Panc1 (cell line): ENCODE data around the gene AMBP. TPM values are rescaled to one million over a fixed set of nuclear protein-coding genes. Genes with fewer than 3 reads are reported as not detected.

ENCODE experiments used
- ATAC-seq: fragments of 200-7000 bp; cut with Tn5 transposase; 2 replicates; pipeline ENCODE4 v1.9.1; 2020; ENCODE audit warnings: mild to moderate bottlenecking, moderate library complexity
- BruUV-seq: library from RNA; stranded (reverse); fragments of 400-500 nt; replicated peaks from 2 replicates; lab custom pipeline; 2021; lab: Mats Ljungman, UMichigan
- CTCF ChIA-PET: fragments of 300-600 bp; sonication (Branson Sonifier 250); formaldehyde crosslinking; loops from one replicate; lab custom pipeline; 2022; ENCODE audit warnings: antibody characterized with exemption; lab: Charles Lee
- POLR2A ChIA-PET: fragments of 300-600 bp; sonication (Branson Sonifier 250); formaldehyde crosslinking; loops from one replicate; lab custom pipeline; 2022; ENCODE audit warnings: antibody characterized with exemption; lab: Charles Lee
- DNase-seq: peaks from one replicate; pipeline ENCODE4 v3.0.0-alpha.2; 2010; ENCODE audit warnings: low read depth, low spot score
- H3K27ac ChIP-seq: 2 replicates; pipeline ENCODE4 v1.5.1; 2011; ENCODE audit warnings: mild to moderate bottlenecking, low read length, inconsistent platforms
- H3K27me3 ChIP-seq: fragments of 200-500 bp; sonication (Bioruptor generic); 2 replicates; pipeline ENCODE4 v1.6.0; 2014; ENCODE audit warnings: low read length, inconsistent platforms; ENCODE audit not compliant: control insufficient read depth, insufficient read depth
- H3K36me3 ChIP-seq: fragments of 200-500 bp; sonication (Bioruptor generic); 2 replicates; pipeline ENCODE4 v1.5.1; 2014; ENCODE audit warnings: inconsistent platforms, mild to moderate bottlenecking, low read length, moderate library complexity; ENCODE audit not compliant: control insufficient read depth, insufficient read depth
- H3K4me1 ChIP-seq: 2 replicates; pipeline ENCODE4 v1.5.1; 2011; ENCODE audit warnings: inconsistent platforms, mild to moderate bottlenecking, low read length, moderate library complexity; ENCODE audit not compliant: control insufficient read depth, insufficient read depth
- H3K4me3 ChIP-seq, 2 experiments: 2 replicates each; pipeline ENCODE4 v1.5.1; 2011 to 2012; ENCODE audit warnings: low read depth in 2 of 2, low read length in 2 of 2, mild to moderate bottlenecking in 2 of 2, inconsistent platforms in 1 of 2, moderate library complexity in 1 of 2
- H3K9me3 ChIP-seq: fragments of 200-500 bp; sonication (Bioruptor generic); 2 replicates; pipeline ENCODE4 v1.5.1; 2014; ENCODE audit warnings: low read depth, mild to moderate bottlenecking, inconsistent platforms, low read length, moderate library complexity; ENCODE audit not compliant: control insufficient read depth, insufficient read depth
- POLR2AphosphoS5 ChIP-seq: IDR thresholded peaks from 2 replicates; pipeline ENCODE4 v1.6.1; 2012; ENCODE audit warnings: mild to moderate bottlenecking, low read depth, low read length, moderate library complexity
- SIN3A ChIP-seq: IDR thresholded peaks from 2 replicates; pipeline ENCODE4 v1.6.1; 2012; ENCODE audit warnings: low read depth, mild to moderate bottlenecking, low read length, moderate library complexity, borderline replicate concordance; ENCODE audit not compliant: insufficient read depth
- TCF7L2 ChIP-seq: IDR thresholded peaks from 2 replicates; pipeline ENCODE4 v1.6.1; 2011; ENCODE audit warnings: mild to moderate bottlenecking, low read depth, low read length, inconsistent platforms
- in situ Hi-C: cut with HindIII; loops from 2 replicates; pipeline ENCODE4 v1.10.0; 2016; ENCODE audit warnings: low sequenced_read_pairs, low pct_unique_long_range_greater_than_20kb
- intact Hi-C: fragments of 100-400 bp; cut with micrococcal nuclease; formaldehyde crosslinking; loops from one replicate; pipeline ENCODE4 v1.10.0; 2022; ENCODE audit not compliant: unreplicated experiment
- total RNA-seq: library from RNA; stranded (reverse); gene quantifications from one replicate; pipeline ENCODE4 v1.2.1, GENCODE V29; 2021; ENCODE audit not compliant: unreplicated experiment
- TF ChIP-seq, protein P1 (sequence below): fragments of 450-650 bp; IDR thresholded peaks from 2 replicates; pipeline ENCODE4 v1.5.1; 2017; ENCODE audit warnings: mild to moderate bottlenecking
- TF ChIP-seq, protein P2 (sequence below), 2 experiments: IDR thresholded peaks; 2 replicates each; pipeline ENCODE4 v1.6.1; 2011 to 2012; ENCODE audit warnings: low read depth in 2 of 2, control low read depth in 1 of 2, low read length in 1 of 2, mild to moderate bottlenecking in 1 of 2, moderate library complexity in 1 of 2; ENCODE audit not compliant: insufficient read depth in 1 of 2

The AMBP gene
- total RNA-seq, 1 experiment from 2014 or later: 1.7 TPM

DNA sequence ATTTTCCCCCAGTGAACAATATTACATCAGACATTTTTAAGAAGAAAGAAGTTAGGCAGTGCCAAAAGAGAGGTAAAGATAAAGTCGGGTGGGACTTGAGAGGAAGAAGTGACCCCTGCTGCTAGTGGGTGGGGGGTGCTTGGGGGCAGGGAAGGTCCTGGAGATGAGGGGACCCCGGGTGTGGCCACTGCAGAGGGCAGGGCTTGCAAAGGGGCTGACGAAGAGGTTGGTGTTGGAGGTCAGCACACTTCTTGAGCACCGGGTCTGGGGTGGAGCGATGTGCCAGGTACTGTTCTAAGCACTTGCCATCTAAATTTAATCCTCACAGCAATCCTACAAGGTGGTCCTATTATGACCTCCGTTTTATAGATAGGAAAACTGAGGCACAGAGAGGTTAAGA, 62.0 kb downstream of the AMBP start:
- DNase-seq (no peak), ATAC-seq (no peak)
- Histone ChIP-seq H3K27me3 (no peaks in the 10 kb centered on the region), H3K4me1 (no peaks in the 10 kb centered on the region), H3K27ac (no peak overlapping the region), H3K4me3 (no peak overlapping the region), H3K9me3 (no peaks in the 10 kb centered on the region), H3K36me3 (no peaks in the 10 kb centered on the region)
- TF ChIP-seq SIN3A (no peak), TCF7L2 (no peak)
- TF ChIP-seq, protein P1, sequence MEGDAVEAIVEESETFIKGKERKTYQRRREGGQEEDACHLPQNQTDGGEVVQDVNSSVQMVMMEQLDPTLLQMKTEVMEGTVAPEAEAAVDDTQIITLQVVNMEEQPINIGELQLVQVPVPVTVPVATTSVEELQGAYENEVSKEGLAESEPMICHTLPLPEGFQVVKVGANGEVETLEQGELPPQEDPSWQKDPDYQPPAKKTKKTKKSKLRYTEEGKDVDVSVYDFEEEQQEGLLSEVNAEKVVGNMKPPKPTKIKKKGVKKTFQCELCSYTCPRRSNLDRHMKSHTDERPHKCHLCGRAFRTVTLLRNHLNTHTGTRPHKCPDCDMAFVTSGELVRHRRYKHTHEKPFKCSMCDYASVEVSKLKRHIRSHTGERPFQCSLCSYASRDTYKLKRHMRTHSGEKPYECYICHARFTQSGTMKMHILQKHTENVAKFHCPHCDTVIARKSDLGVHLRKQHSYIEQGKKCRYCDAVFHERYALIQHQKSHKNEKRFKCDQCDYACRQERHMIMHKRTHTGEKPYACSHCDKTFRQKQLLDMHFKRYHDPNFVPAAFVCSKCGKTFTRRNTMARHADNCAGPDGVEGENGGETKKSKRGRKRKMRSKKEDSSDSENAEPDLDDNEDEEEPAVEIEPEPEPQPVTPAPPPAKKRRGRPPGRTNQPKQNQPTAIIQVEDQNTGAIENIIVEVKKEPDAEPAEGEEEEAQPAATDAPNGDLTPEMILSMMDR: no peak
- TF ChIP-seq, protein P2, sequence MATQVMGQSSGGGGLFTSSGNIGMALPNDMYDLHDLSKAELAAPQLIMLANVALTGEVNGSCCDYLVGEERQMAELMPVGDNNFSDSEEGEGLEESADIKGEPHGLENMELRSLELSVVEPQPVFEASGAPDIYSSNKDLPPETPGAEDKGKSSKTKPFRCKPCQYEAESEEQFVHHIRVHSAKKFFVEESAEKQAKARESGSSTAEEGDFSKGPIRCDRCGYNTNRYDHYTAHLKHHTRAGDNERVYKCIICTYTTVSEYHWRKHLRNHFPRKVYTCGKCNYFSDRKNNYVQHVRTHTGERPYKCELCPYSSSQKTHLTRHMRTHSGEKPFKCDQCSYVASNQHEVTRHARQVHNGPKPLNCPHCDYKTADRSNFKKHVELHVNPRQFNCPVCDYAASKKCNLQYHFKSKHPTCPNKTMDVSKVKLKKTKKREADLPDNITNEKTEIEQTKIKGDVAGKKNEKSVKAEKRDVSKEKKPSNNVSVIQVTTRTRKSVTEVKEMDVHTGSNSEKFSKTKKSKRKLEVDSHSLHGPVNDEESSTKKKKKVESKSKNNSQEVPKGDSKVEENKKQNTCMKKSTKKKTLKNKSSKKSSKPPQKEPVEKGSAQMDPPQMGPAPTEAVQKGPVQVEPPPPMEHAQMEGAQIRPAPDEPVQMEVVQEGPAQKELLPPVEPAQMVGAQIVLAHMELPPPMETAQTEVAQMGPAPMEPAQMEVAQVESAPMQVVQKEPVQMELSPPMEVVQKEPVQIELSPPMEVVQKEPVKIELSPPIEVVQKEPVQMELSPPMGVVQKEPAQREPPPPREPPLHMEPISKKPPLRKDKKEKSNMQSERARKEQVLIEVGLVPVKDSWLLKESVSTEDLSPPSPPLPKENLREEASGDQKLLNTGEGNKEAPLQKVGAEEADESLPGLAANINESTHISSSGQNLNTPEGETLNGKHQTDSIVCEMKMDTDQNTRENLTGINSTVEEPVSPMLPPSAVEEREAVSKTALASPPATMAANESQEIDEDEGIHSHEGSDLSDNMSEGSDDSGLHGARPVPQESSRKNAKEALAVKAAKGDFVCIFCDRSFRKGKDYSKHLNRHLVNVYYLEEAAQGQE (IDR thresholded peaks at IDR 0.05; ENCODE audit: insufficient read depth in 1 of 2, low read depth in 2 of 2, low read length in 1 of 2): no peak
- ChIA-PET POLR2A (no interaction called here), CTCF (no interaction called here)
- intact Hi-C loops (no loop called here), in situ Hi-C loops (no loop called here)
- BruUV-seq: no TSS peak

DNA sequence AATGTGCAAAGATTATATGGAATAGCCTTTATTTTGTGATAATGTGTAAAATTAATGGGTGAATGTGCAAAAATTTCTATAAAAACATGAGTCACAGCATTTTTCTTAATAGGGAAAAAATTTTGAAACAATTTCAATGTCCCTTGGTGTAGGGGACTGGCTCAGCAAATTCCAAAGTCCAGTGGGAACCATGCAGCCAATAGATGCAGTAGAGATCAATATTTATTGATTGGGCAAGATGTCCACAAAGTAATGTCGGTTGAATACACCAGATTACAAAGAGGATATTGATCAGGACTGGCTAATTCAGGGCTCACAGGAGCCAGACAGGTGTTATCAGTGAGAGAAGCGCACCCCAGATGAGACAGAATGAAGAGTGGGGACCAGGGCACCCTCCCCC, 62.5 kb downstream of the AMBP start:
- Histone ChIP-seq H3K27me3 (no peaks in the 10 kb centered on the region), H3K9me3 (no peaks in the 10 kb centered on the region), H3K36me3 (no peaks in the 10 kb centered on the region), H3K4me1 (no peaks in the 10 kb centered on the region), H3K4me3 (no peak overlapping the region), H3K27ac (no peak overlapping the region)
- ChIA-PET POLR2A (no interaction called here), CTCF (no interaction called here)
- TF ChIP-seq, protein P2 (IDR thresholded peaks at IDR 0.05; ENCODE audit: insufficient read depth in 1 of 2, low read depth in 2 of 2, low read length in 1 of 2): no peak
- TF ChIP-seq POLR2AphosphoS5 (no peak), SIN3A (no peak), TCF7L2 (no peak)
- TF ChIP-seq, protein P1: no peak
- in situ Hi-C loops: no loop called here
- ATAC-seq: no peak
- no peak for DNase-seq
- intact Hi-C loops: no loop called here
- BruUV-seq: no TSS peak
